ENCODE results near the gene CIITA. TPM values are rescaled to one million over a fixed set of nuclear protein-coding genes. Genes with fewer than 3 reads are reported as not detected.

Gene CIITA
- total RNA-seq, 4 donors from 2014 or later = 1.2 to 26.9 (median 13.9) TPM

GRCh38 chr16:10943064-10943353 lies 66.0 kb downstream of the CIITA start:
- intact Hi-C loops (cut with DNase I; ENCODE audit: low total_unique reads) = no loop called here
- TF ChIP-seq EP300 (IDR thresholded peaks at IDR 0.05; ENCODE audit: low read depth) = no peak
- TF ChIP-seq POLR2A (IDR thresholded peaks at IDR 0.05) = no peak
- TF ChIP-seq POLR2AphosphoS5 (IDR thresholded peaks at IDR 0.05) = no peak
- TF ChIP-seq, protein P1, sequence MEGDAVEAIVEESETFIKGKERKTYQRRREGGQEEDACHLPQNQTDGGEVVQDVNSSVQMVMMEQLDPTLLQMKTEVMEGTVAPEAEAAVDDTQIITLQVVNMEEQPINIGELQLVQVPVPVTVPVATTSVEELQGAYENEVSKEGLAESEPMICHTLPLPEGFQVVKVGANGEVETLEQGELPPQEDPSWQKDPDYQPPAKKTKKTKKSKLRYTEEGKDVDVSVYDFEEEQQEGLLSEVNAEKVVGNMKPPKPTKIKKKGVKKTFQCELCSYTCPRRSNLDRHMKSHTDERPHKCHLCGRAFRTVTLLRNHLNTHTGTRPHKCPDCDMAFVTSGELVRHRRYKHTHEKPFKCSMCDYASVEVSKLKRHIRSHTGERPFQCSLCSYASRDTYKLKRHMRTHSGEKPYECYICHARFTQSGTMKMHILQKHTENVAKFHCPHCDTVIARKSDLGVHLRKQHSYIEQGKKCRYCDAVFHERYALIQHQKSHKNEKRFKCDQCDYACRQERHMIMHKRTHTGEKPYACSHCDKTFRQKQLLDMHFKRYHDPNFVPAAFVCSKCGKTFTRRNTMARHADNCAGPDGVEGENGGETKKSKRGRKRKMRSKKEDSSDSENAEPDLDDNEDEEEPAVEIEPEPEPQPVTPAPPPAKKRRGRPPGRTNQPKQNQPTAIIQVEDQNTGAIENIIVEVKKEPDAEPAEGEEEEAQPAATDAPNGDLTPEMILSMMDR (IDR thresholded peaks at IDR 0.05) = no peak
- no peaks in the 10 kb centered on the region for H3K27me3 ChIP-seq
- in situ Hi-C loops (cut with MboI; ENCODE audit: low pct_ligation_motif_present in 1 of 4, low pct_unique_long_range_greater_than_20kb in 1 of 4, low sequenced_read_pairs in 3 of 4) = no loop called here
- H3K27ac ChIP-seq = peak overlapping the region; percentile 87 to 89 (median 88)
- peak overlapping the region in 3 of 4 donors; percentile 73 to 92 (median 90) for H3K4me3 ChIP-seq
- 70 to 77% methylated on average over 2 to 7 of the region's 7 CpGs for WGBS, 2 donors (ENCODE audit: low coverage in 1 of 2)
- no peaks in the 10 kb centered on the region for H3K9me3 ChIP-seq
- H3K4me1 ChIP-seq = peaks cover 29 to 71% (median 59%) of the 10 kb centered on the region in 4 donors
- no peaks in the 10 kb centered on the region for H3K36me3 ChIP-seq
- no peak for DNase-seq

DNA sequence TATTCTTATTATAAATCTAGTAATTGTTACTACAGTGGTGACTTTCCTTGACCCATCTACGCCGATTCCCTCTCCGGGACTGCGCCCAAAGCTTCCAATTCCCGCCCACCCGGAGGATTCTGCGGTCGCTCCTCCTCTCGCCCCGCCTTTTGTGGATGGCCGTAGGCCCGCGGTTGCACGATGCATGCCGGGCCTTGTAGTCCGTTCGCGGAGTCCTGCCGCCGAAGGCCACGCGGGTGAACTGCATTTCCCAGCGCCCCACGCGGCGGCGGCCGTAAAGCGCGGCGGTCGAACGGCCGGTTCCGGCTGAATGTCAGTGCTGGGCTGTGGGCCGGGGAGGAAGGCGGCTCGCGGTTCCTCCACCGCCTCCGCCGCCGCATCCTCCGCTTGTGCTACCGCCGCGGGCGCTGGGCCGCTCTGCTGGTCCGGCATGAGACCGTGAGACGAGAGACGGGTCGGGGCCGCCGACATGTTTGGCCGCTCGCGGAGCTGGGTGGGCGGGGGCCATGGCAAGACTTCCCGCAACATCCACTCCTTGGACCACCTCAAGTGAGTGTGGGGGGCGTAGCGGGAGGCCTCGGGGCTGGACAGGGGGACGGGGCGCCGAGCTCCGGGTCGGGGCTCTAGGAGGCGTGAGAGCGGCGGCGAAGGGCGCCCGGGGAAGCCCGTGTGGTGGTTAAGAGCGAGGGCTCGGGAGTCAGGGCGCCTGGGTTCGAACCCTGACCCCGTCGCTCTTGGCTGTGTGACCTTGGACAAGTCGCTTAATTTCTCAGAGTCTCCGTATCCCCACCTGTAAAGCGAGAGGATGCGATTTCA lies 67.5 kb downstream of the CIITA start, which contains the start of gene CLEC16A:
TSS of gene CLEC16A (plus strand) at position 316 of the 816 bp plus-strand sequence. CDS start at position 470, 154 bp downstream.
- Histone ChIP-seq H3K27me3 (no peaks in the 10 kb centered on the region), H3K36me3 (no peaks in the 10 kb centered on the region), H3K9me3 (no peaks in the 10 kb centered on the region), H3K4me3 (peak within 1 kb of the TSS; percentile 66 to 97 (median 90)), H3K4me1 (peaks cover 18 to 57% (median 45%) of the 10 kb centered on the region in 4 donors), H3K27ac (peak within 1 kb of the TSS; percentile 87 to 89 (median 88))
- TF ChIP-seq, protein P1 (IDR thresholded peaks at IDR 0.05) = peak in 3 of 5 experiments; percentile 10 to 51 (median 16)
- TF ChIP-seq POLR2A (IDR thresholded peaks at IDR 0.05) = peak; percentile 83
- TF ChIP-seq POLR2AphosphoS5 (IDR thresholded peaks at IDR 0.05) = peak; percentile 87 to 95 (median 88)
- TF ChIP-seq EP300 (IDR thresholded peaks at IDR 0.05; ENCODE audit: low read depth) = no peak
- in situ Hi-C loops (cut with MboI; ENCODE audit: low pct_ligation_motif_present in 1 of 4, low pct_unique_long_range_greater_than_20kb in 1 of 4, low sequenced_read_pairs in 3 of 4) (no loop called here), intact Hi-C loops (cut with DNase I; ENCODE audit: low total_unique reads) (no loop called here)
- 0% methylated on average over 2 to 66 of the region's 86 CpGs for WGBS, 2 donors (ENCODE audit: low coverage in 1 of 2)
- peak; percentile 98 for DNase-seq

GRCh38 chr16:10945065-10945787 lies 68.2 kb downstream of the CIITA start:
- TF ChIP-seq POLR2A (IDR thresholded peaks at IDR 0.05) (no peak), POLR2AphosphoS5 (IDR thresholded peaks at IDR 0.05) (no peak)
- no peak for DNase-seq
- 32 to 41% methylated on average over 5 to 14 of the region's 14 CpGs for WGBS, 2 donors (ENCODE audit: low coverage in 1 of 2)
- no peaks in the 10 kb centered on the region for H3K9me3 ChIP-seq
- intact Hi-C loops (cut with DNase I; ENCODE audit: low total_unique reads) = no loop called here
- H3K27ac ChIP-seq = peak overlapping the region in 3 of 4 donors; percentile 83 to 85 (median 83)
- in situ Hi-C loops (cut with MboI; ENCODE audit: low pct_ligation_motif_present in 1 of 4, low pct_unique_long_range_greater_than_20kb in 1 of 4, low sequenced_read_pairs in 3 of 4) = no loop called here
- no peaks in the 10 kb centered on the region for H3K36me3 ChIP-seq
- no peaks in the 10 kb centered on the region for H3K27me3 ChIP-seq
- H3K4me3 ChIP-seq = peak overlapping the region; percentile 66 to 97 (median 90)
- peaks cover 12 to 49% (median 37%) of the 10 kb centered on the region in 4 donors for H3K4me1 ChIP-seq

- H3K27ac ChIP-seq = no peak overlapping the region
- no peaks in the 10 kb centered on the region for H3K27me3 ChIP-seq
- H3K4me3 ChIP-seq = no peak overlapping the region
- H3K4me1 ChIP-seq = peaks cover 9 to 38% (median 26%) of the 10 kb centered on the region in 4 donors
- no peak for TF ChIP-seq POLR2AphosphoS5 (IDR thresholded peaks at IDR 0.05)
- TF ChIP-seq, protein P1 (IDR thresholded peaks at IDR 0.05) = no peak
- TF ChIP-seq POLR2A (IDR thresholded peaks at IDR 0.05) = no peak
- TF ChIP-seq EP300 (IDR thresholded peaks at IDR 0.05; ENCODE audit: low read depth) = no peak
- H3K36me3 ChIP-seq = no peaks in the 10 kb centered on the region
- intact Hi-C loops (cut with DNase I; ENCODE audit: low total_unique reads) = no loop called here
- in situ Hi-C loops (cut with MboI; ENCODE audit: low pct_ligation_motif_present in 1 of 4, low pct_unique_long_range_greater_than_20kb in 1 of 4, low sequenced_read_pairs in 3 of 4) = no loop called here
- DNase-seq = no peak
- H3K9me3 ChIP-seq = no peaks in the 10 kb centered on the region
- 11 to 61% methylated on average over 1 to 5 of the region's 5 CpGs for WGBS, 2 donors (ENCODE audit: low coverage in 1 of 2)
Measured at GRCh38 chr16:10946308-10946707, 69.3 kb downstream of the CIITA start.

Data from transverse colon (tissue), 4 donors.